Esophagus squamous epithelium (tissue), 5 donors: ENCODE results near the gene SECTM1. TPM values are rescaled to one million over a fixed set of nuclear protein-coding genes. Genes with fewer than 3 reads are reported as not detected.

Experiments
- DNase-seq: peaks from one replicate; lab custom pipeline; 2025; lab: John Stamatoyannopoulos, UW
- H3K27ac ChIP-seq, 4 donors: fragments of 200-600 bp; sonication (generic); one replicate each; pipeline ENCODE4 v1.5.1; 2016 to 2019; ENCODE audit warnings: mild to moderate bottlenecking in 1 of 4
- H3K27me3 ChIP-seq, 4 donors: fragments of 200-600 bp; sonication (generic); 1 replicate in 3 of 4; 2 replicates in 1 of 4; pipeline versions ENCODE4 v1.5.1 to v1.6.0; 2017 to 2021; ENCODE audit warnings: antibody characterized with exemption in 1 of 4
- H3K36me3 ChIP-seq, 3 donors: fragments of 200-600 bp; sonication (generic); one replicate each; pipeline ENCODE4 v1.5.1; 2016 to 2019
- H3K4me1 ChIP-seq, 3 donors: fragments of 200-600 bp; sonication (generic); one replicate each; pipeline ENCODE4 v1.5.1; 2017 to 2019
- H3K4me3 ChIP-seq, 4 donors: fragments of 200-600 bp; sonication (generic); 1 replicate in 3 of 4; 2 replicates in 1 of 4; pipeline ENCODE4 v1.5.1; 2016 to 2019; ENCODE audit warnings: mild to moderate bottlenecking in 2 of 4, moderate library complexity in 1 of 4
- H3K9me3 ChIP-seq, 3 donors: fragments of 200-600 bp; sonication (generic); one replicate each; pipeline ENCODE4 v1.5.1; 2016 to 2019
- CTCF ChIP-seq, 6 experiments: fragments of 450-650 bp in 4 of 6; fragments of 200-600 bp in 2 of 6; sonication (generic) in 2 of 6; IDR thresholded peaks; one replicate each; pipeline ENCODE4 v1.5.1; 2016 to 2019; ENCODE audit warnings: antibody characterized with exemption in 6 of 6, mild to moderate bottlenecking in 4 of 6, moderate library complexity in 4 of 6
- POLR2A ChIP-seq, 4 donors: fragments of 450-650 bp; IDR thresholded peaks; one replicate each; pipeline ENCODE4 v1.6.1; 2017; ENCODE audit warnings: antibody characterized with exemption in 4 of 4, mild to moderate bottlenecking in 4 of 4, moderate library complexity in 3 of 4
- WGBS, 2 donors: methylation state at CpG; one replicate each; pipeline ENCODE4 v1.1.5; 2018; 5-methylcytosine and 5-hydroxymethylcytosine counted together
- intact Hi-C: fragments of 100-400 bp; cut with DNase I; formaldehyde crosslinking; loops from one replicate; pipeline ENCODE4 v1.15.0; 2022
- total RNA-seq, 4 donors: library from RNA; depleted of rRNA; stranded (reverse); fragments of >200 nt; gene quantifications; one replicate each; pipeline ENCODE4 v1.1.0, GENCODE V29; 2016
- donor health status: DM: yes; HTN: yes; CAD: no.

SECTM1 gene
- total RNA-seq, 4 donors from 2014 or later: 4.3 to 19.5 (median 6.5) TPM

GRCh38 chr17:82274134-82275020 lies 59.2 kb downstream of the SECTM1 start:
- intact Hi-C loops: no loop called here
- Histone ChIP-seq H3K9me3 (no peaks in the 10 kb centered on the region), H3K4me3 (peak overlapping the region; percentile 94 to 99 (median 96)), H3K4me1 (peaks cover 26 to 52% (median 37%) of the 10 kb centered on the region in 3 donors), H3K27ac (peak overlapping the region; percentile 100), H3K36me3 (peaks cover 0 to 28% (median 0%) of the 10 kb centered on the region in 3 donors), H3K27me3 (no peaks in the 10 kb centered on the region)
- TF ChIP-seq CTCF (IDR thresholded peaks at IDR 0.05) (no peak), POLR2A (IDR thresholded peaks at IDR 0.05) (no peak)
- WGBS, 2 donors: 62 to 77% methylated on average over 10 to 12 of the region's 27 CpGs
- DNase-seq: no peak

DNA sequence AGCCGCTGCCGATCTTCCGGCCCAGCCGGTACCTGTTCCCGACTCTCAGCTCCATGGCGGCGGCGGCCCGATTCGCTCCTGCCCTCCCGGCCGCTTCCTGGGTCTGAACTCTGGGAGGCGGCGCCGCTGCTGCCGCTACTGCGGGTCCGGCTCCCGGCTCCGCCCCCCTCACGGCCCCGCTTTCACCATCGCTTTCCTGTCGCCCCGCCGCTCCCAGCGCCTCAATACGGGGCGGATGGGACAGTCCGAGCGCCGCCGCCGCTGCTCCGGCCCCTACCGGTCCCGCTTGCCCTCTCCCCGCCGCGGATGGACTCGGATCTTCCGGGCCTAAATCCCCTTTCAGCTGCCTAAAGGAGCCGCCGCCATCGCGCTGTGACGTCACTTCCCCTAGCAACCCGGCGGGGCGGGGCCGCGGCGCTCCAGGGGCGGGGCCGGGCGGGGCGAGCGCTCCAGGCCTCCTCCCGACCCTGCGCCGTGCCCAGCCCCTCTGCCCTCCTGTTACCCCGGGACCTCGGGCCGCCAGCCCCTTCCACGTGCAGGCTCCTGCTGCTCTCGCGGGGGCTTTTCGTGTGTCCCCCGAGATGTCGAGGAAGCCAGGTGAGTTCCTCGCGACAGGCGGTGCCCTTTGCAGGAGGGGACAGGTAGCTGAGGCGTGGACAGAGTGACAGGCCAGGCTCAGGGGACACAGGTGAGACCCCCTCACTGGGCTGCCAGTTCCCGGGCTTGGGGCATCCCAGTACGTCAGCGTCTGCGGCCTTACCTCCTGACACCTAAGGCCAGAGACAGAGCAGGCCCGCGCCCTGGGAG lies 60.0 kb downstream of the SECTM1 start, which contains the start of gene CSNK1D:
CSNK1D (minus strand) TSS at position 374 of the 807 bp plus-strand sequence; CDS start at position 55, 319 bp downstream.
- 0% methylated on average over 16 of the region's 80 CpGs; no CpG with 5 or more reads in 1 of the 2 donors for WGBS, 2 donors
- peaks cover 29 to 60% (median 45%) of the 10 kb centered on the region in 3 donors for H3K4me1 ChIP-seq
- peak within 1 kb of the TSS; percentile 100 for H3K27ac ChIP-seq
- intact Hi-C loops: no loop called here
- peak; percentile 72 for DNase-seq
- H3K9me3 ChIP-seq: no peaks in the 10 kb centered on the region
- peak within 1 kb of the TSS; percentile 94 to 99 (median 96) for H3K4me3 ChIP-seq
- no peak for TF ChIP-seq CTCF (IDR thresholded peaks at IDR 0.05)
- peak in 3 of 4 donors; percentile 64 to 94 (median 91) for TF ChIP-seq POLR2A (IDR thresholded peaks at IDR 0.05)
- peaks cover 0 to 35% (median 0%) of the 10 kb centered on the region in 3 donors for H3K36me3 ChIP-seq
- no peaks in the 10 kb centered on the region for H3K27me3 ChIP-seq

GRCh38 chr17:82272495-82273326 lies 60.9 kb downstream of the SECTM1 start:
- peak overlapping the region; percentile 100 for H3K27ac ChIP-seq
- peaks cover 0 to 35% (median 0%) of the 10 kb centered on the region in 3 donors for H3K36me3 ChIP-seq
- H3K4me1 ChIP-seq: peaks cover 36 to 68% (median 53%) of the 10 kb centered on the region in 3 donors
- intact Hi-C loops: no loop called here
- TF ChIP-seq POLR2A (IDR thresholded peaks at IDR 0.05) (no peak), CTCF (IDR thresholded peaks at IDR 0.05) (no peak)
- no peaks in the 10 kb centered on the region for H3K27me3 ChIP-seq
- H3K9me3 ChIP-seq: no peaks in the 10 kb centered on the region
- DNase-seq: no peak
- peak overlapping the region; percentile 94 to 99 (median 96) for H3K4me3 ChIP-seq
- 0 to 2% methylated on average over 6 to 12 of the region's 57 CpGs for WGBS, 2 donors

GRCh38 chr17:82271401-82271800 lies 62.2 kb downstream of the SECTM1 start:
- TF ChIP-seq POLR2A (IDR thresholded peaks at IDR 0.05): no peak
- TF ChIP-seq CTCF (IDR thresholded peaks at IDR 0.05): no peak
- Histone ChIP-seq H3K9me3 (no peaks in the 10 kb centered on the region), H3K27me3 (no peaks in the 10 kb centered on the region), H3K36me3 (peaks cover 0 to 44% (median 0%) of the 10 kb centered on the region in 3 donors), H3K4me3 (peak overlapping the region in 2 of 4 donors; percentile 1 to 96), H3K4me1 (peaks cover 44 to 81% (median 64%) of the 10 kb centered on the region in 3 donors), H3K27ac (peak overlapping the region in 3 of 4 donors; percentile 41 to 100 (median 100))
- intact Hi-C loops: no loop called here
- no peak for DNase-seq
- WGBS, 2 donors: 65 to 73% methylated on average over 2 to 6 of the region's 6 CpGs

Other genes with a start within 250 kb of the SECTM1 start
- 100 to 1,000 TPM in 2 of 4 donors, 10 to 100 TPM in 2; 72.8 to 302 (median 143) TPM for gene FASN, start 235.5 kb downstream of the SECTM1 start, total RNA-seq
- gene CCDC57, start 120.9 kb downstream of the SECTM1 start, total RNA-seq: 10 to 100 TPM in 2 of 4 donors, 1 to 10 TPM in 2; 7.9 to 22.1 (median 9.8) TPM
- gene SLC16A3, start 104.7 kb downstream of the SECTM1 start, total RNA-seq: 10 to 100 TPM; 18.8 to 32.9 (median 21.7) TPM
- 100 to 1,000 TPM in 1 of 4 donors, 10 to 100 TPM in 3; 24.6 to 102 (median 57.1) TPM for gene CSNK1D, start 60.1 kb downstream of the SECTM1 start, total RNA-seq
- 1 to 10 TPM; 3.0 to 4.4 (median 4.1) TPM for gene CD7, start 16.2 kb downstream of the SECTM1 start, total RNA-seq
- gene TEX19, start 25.5 kb upstream of the SECTM1 start, total RNA-seq: not detected
- not detected for gene UTS2R, start 38.0 kb upstream of the SECTM1 start, total RNA-seq
- 10 to 100 TPM; 10.6 to 42.0 (median 12.9) TPM for gene HEXD, start 84.6 kb upstream of the SECTM1 start, total RNA-seq
- 10 to 100 TPM; 11.9 to 26.7 (median 19.4) TPM for gene OGFOD3, start 84.8 kb upstream of the SECTM1 start, total RNA-seq
- gene CYBC1, start 117.0 kb upstream of the SECTM1 start, total RNA-seq: 10 to 100 TPM; 31.7 to 74.3 (median 51.1) TPM
- gene NARF, start 125.0 kb upstream of the SECTM1 start, total RNA-seq: 10 to 100 TPM; 33.2 to 47.5 (median 40.2) TPM
- gene FOXK2, start 186.0 kb upstream of the SECTM1 start, total RNA-seq: 10 to 100 TPM; 26.3 to 38.2 (median 34.5) TPM